ENCODE data around the gene HTR1E. TPM values are rescaled to one million over a fixed set of nuclear protein-coding genes. Genes with fewer than 3 reads are reported as not detected.

Gene HTR1E
- total and polyA plus RNA-seq, 4 donors = not detected

GRCh38 chr6:87054143-87054833 lies 117.0 kb downstream of the HTR1E start:
- no peaks in the 10 kb centered on the region for H3K4me1 ChIP-seq (ENCODE audit: control insufficient read depth in 5 of 5, insufficient read depth in 5 of 5, low read length in 5 of 5)
- no peak overlapping the region for H3K4me3 ChIP-seq
- no peaks in the 10 kb centered on the region for H3K27me3 ChIP-seq (ENCODE audit: control insufficient read depth in 3 of 3, insufficient read depth in 3 of 3, low read length in 2 of 3)
- no peaks in the 10 kb centered on the region for H3K9me3 ChIP-seq (ENCODE audit: control insufficient read depth in 4 of 4, insufficient read depth in 3 of 4, low read length in 3 of 4)
- no peaks in the 10 kb centered on the region for H3K36me3 ChIP-seq (ENCODE audit: control insufficient read depth in 4 of 4, insufficient read depth in 4 of 4, low read length in 4 of 4)
- no peak overlapping the region for H3K9ac ChIP-seq (ENCODE audit: insufficient read depth in 1 of 2, low read length in 2 of 2)
- WGBS, 2 donors = 81 to 83% methylated on average over 3 of the region's 3 CpGs
- no peak overlapping the region for H3K27ac ChIP-seq (ENCODE audit: low read depth in 1 of 2, low read length in 1 of 2)
- TF ChIP-seq, protein P1, sequence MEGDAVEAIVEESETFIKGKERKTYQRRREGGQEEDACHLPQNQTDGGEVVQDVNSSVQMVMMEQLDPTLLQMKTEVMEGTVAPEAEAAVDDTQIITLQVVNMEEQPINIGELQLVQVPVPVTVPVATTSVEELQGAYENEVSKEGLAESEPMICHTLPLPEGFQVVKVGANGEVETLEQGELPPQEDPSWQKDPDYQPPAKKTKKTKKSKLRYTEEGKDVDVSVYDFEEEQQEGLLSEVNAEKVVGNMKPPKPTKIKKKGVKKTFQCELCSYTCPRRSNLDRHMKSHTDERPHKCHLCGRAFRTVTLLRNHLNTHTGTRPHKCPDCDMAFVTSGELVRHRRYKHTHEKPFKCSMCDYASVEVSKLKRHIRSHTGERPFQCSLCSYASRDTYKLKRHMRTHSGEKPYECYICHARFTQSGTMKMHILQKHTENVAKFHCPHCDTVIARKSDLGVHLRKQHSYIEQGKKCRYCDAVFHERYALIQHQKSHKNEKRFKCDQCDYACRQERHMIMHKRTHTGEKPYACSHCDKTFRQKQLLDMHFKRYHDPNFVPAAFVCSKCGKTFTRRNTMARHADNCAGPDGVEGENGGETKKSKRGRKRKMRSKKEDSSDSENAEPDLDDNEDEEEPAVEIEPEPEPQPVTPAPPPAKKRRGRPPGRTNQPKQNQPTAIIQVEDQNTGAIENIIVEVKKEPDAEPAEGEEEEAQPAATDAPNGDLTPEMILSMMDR (IDR thresholded peaks at IDR 0.05; ENCODE audit: control extremely low read depth, extremely low read depth) = no peak
- no peak for ATAC-seq (ENCODE audit: insufficient read depth, low FRiP score)
- DNase-seq = no peak

DNA sequence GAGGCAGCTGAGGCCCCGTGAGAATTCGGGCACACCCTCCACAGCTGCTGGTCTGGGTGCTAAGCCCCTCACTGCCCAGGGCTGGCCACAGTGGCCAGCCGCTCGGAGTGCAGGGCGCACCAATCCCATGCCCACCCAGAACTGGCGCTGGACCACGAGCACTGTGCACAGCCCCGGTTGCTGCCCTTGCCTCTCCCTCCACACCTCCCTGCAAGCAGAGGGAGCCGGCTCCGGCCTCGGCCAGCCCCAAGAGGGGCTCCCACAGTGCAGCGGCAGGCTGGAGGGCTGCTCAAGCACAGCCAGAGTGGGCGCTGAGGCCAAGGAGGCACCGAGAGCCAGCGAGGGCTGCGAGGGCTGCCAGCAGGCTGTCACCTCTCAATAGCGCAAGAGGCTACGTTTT lies 122.6 kb downstream of the HTR1E start:
- H3K9ac ChIP-seq (ENCODE audit: insufficient read depth in 1 of 2, low read length in 2 of 2) = no peak overlapping the region
- H3K9me3 ChIP-seq (ENCODE audit: control insufficient read depth in 4 of 4, insufficient read depth in 3 of 4, low read length in 3 of 4) = no peaks in the 10 kb centered on the region
- no peaks in the 10 kb centered on the region for H3K27me3 ChIP-seq (ENCODE audit: control insufficient read depth in 3 of 3, insufficient read depth in 3 of 3, low read length in 2 of 3)
- TF ChIP-seq, protein P1 (IDR thresholded peaks at IDR 0.05; ENCODE audit: control extremely low read depth, extremely low read depth) = no peak
- 94 to 98% methylated on average over 13 to 18 of the region's 18 CpGs for WGBS, 2 donors
- DNase-seq = no peak
- no peak for ATAC-seq (ENCODE audit: insufficient read depth, low FRiP score)
- H3K4me3 ChIP-seq = no peak overlapping the region
- H3K36me3 ChIP-seq (ENCODE audit: control insufficient read depth in 4 of 4, insufficient read depth in 4 of 4, low read length in 4 of 4) = no peaks in the 10 kb centered on the region
- H3K27ac ChIP-seq (ENCODE audit: low read depth in 1 of 2, low read length in 1 of 2) = no peak overlapping the region
- no peaks in the 10 kb centered on the region for H3K4me1 ChIP-seq (ENCODE audit: control insufficient read depth in 5 of 5, insufficient read depth in 5 of 5, low read length in 5 of 5)

DNA sequence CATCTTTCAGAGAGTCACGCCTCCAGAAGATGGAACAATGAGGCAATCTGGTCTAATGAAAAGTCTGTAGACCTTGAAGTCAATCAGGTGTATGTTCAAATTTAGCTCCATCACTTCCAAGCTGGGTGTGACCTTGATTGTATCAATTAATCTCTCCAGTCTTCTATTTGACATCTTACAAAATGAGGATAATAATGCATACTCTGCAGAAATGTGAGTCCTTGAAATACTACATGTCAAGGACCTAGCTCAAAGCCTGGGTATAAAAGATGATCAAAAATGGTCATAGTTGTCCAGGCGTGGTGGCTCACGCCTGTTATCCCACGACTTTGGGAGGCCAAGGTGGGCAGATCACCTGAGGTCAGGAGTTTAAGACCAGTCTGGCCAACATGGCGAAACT lies 127.8 kb downstream of the HTR1E start:
- TF ChIP-seq, protein P1 (IDR thresholded peaks at IDR 0.05; ENCODE audit: control extremely low read depth, extremely low read depth) = no peak
- no peaks in the 10 kb centered on the region for H3K4me1 ChIP-seq (ENCODE audit: control insufficient read depth in 5 of 5, insufficient read depth in 5 of 5, low read length in 5 of 5)
- DNase-seq (no peak), ATAC-seq (ENCODE audit: insufficient read depth, low FRiP score) (no peak)
- H3K9ac ChIP-seq (ENCODE audit: insufficient read depth in 1 of 2, low read length in 2 of 2) = no peak overlapping the region
- H3K4me3 ChIP-seq = no peak overlapping the region
- H3K27me3 ChIP-seq (ENCODE audit: control insufficient read depth in 3 of 3, insufficient read depth in 3 of 3, low read length in 2 of 3) = no peaks in the 10 kb centered on the region
- no peak overlapping the region for H3K27ac ChIP-seq (ENCODE audit: low read depth in 1 of 2, low read length in 1 of 2)
- no peaks in the 10 kb centered on the region for H3K36me3 ChIP-seq (ENCODE audit: control insufficient read depth in 4 of 4, insufficient read depth in 4 of 4, low read length in 4 of 4)
- H3K9me3 ChIP-seq (ENCODE audit: control insufficient read depth in 4 of 4, insufficient read depth in 3 of 4, low read length in 3 of 4) = no peaks in the 10 kb centered on the region
- 81 to 89% methylated on average over 5 of the region's 5 CpGs for WGBS, 2 donors

Small RNA genes within 50 kb of the gene (small RNA-seq; reads per million reads assigned to genes)
- gene AL157777.2 (ENCODE audit: low replicate concordance) = not detected
- not detected for gene MTHFD2P2 (ENCODE audit: low replicate concordance)

Other genes with a start within 250 kb of the HTR1E start
- not detected for gene CGA, start 157.6 kb downstream of the HTR1E start, total RNA-seq
- not detected for gene CGA, start 157.6 kb downstream of the HTR1E start, polyA plus RNA-seq
- 100 to 1,000 TPM in 1 of 2 donors, 10 to 100 TPM in 1; 26.9 to 116 TPM for gene ZNF292, start 218.0 kb downstream of the HTR1E start, total RNA-seq
- 1 to 10 TPM; 4.6 to 6.1 TPM for gene ZNF292, start 218.0 kb downstream of the HTR1E start, polyA plus RNA-seq

Measured in lung (tissue), 13 donors.